ENCODE data around the gene TANGO2.
A peak's percentile ranks its signal among the peaks of the same experiment; 100 is the strongest.

Gene TANGO2

DNA sequence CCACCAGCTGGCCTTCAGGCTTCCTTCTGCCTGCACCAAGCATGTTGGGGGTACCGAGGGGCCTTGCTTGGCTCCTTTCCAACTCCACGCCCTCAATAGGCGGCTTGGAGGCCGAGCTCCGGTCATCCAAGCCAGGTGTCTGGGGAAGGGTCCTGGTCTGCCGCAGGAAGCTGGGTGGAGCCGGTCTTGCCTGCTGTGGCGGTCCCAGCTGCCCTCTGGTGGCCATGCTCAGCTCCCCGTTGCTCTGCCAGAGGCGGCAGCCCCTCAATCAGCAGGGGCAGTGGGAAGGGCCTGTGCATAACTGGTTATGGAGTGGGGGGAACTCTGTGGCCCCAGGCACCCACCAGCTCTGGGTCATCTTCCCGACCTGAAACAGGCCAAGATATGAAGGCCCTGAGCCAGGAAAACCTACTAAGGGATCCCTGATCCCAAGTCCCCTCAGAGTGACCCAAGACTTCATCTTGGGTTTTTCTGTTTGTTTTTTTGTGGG is 7.5 kb upstream of the TANGO2 start:
- DNase-seq (ENCODE audit: low read depth): no peak

DNA sequence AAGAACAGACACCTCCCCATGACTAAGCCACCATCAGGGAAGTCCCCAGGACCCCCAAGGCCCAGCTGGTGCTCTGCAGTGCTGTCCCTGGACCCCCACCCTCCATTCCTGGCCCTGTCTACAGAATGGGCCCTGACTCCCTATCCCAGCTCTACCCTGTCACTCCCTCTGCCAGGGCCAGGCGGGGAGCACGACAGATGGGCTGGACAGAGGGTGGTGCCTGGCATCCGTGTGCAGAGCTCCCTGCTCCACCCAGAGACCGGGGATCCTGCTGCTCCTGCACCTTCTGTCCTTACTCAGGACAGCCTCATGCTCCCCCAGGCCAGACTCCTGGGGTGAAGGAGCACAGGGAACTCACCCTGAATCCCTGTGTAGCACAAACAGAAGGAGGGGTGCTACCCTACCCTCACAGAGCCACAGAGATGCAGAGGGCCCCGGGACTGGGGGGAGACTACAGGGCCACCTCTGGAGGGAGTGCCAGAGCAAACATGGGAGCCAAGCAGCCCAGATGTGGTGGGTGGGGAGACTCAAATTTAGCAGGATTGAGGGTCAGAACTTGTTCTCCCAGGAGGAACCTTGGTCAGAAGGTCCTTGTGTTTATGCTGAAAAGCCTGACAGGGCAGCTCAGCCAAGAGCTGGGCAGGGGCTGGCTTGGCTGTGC is 6.3 kb upstream of the TANGO2 start:
- DNase-seq (ENCODE audit: low read depth): no peak

DNA sequence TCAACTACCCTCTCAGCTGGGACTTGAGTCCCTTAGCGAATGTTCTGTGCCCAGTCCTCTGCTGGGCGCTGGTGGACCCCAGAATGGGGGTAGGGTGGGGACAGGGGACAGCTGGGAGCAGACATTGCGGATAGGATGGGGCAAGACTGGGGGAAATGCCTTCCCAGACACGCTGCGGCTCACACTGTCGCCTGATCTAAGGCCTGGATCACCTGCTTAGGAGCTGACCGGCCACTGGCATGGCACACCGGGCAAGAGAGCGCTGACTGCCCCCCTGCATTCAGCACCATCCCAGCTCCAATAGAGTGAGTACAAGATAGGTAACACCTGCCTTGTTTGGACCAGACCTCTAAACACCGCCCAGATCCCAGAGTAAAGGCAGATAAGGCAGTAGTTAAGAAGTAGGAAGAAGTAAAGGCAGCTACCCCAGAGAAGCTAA is 5.7 kb upstream of the TANGO2 start:
- no peak for DNase-seq (ENCODE audit: low read depth)

DNA sequence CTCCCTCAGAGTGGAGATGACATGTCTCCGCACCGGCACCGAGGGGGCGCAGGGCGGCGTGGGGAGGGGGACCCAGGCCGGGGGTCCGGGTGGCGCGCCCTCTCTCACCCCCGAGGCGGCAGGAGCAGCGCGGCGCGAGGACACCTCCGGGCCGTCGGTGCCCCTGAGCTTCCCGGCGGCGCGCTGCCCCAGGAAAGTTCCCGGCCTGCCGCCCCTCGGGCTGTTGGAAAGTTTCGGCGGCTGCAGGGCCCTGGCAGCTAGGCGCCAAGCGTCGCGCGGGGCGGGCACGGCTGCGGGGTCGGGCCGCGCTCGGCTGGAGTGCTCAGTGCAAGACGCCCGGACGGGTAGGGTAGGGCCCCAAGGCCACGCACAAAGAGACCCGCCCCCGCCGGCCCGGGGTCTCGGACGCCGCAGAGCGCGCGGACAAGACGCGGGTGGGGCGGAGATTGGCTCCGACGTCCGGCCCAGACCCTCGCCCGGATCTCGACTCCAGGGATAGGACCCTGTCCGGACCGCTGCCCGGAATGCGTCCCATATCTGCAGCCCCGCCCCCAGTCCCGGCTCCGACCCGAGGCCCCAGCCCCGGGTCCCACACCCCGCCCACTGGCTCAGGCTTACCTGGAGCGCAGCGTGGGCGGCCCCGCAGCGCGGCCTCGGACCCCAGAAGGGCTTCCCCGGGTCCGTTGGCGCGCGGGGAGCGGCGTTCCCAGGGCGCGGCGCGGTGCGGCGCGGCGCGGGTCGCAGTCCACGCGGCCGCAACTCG is 4.8 kb upstream of the TANGO2 start:
- DNase-seq (ENCODE audit: low read depth): no peak

DNA sequence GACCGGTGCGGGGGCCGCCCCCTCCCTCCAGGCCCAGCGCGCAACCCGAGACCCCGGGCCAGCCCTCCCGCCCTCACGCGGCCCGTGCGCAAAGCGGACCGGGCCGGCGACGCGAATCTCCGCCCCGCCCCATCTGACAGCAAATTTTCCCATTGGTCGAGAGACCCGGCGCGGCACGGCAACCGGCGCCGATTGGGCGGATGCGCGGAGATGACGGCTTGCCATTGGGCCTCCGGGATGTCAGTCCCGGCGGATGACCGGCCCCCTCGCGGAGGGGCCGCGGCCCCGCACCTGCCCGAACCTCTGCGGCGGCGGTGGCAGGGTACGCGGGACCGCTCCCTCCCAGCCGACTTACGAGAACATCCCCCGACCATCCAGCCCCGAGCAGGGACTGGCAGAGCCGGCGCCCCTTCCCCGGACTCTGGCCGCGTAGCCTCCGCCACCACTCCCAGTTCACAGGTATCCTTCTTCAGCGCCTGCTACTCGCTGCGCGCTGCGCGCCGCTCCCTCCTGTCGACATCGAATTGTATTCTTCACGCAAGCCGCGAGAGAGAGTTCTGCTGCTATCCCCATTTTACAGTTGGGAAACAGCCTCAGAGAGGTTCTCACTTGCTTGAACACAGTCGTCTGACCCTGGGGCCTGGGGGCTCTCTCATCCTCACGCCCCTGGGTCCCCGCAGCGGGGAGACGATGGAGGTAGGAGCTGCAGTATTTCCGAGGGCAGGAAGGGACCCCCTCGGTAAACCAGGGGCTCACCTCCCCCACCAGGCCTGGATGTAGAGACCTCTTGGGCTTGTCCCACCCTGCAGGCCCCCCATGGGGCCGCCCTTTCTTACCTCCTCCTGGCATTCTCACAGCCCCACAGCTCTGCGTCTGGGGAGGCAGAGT is 3.9 kb upstream of the TANGO2 start, which contains the start of gene ARVCF:
ARVCF (minus strand) TSS at position 90 of the 888 bp plus-strand sequence. CDS start 26,029 bp downstream, outside the sequence.
- peak; percentile 84 for DNase-seq (ENCODE audit: low read depth)

DNA sequence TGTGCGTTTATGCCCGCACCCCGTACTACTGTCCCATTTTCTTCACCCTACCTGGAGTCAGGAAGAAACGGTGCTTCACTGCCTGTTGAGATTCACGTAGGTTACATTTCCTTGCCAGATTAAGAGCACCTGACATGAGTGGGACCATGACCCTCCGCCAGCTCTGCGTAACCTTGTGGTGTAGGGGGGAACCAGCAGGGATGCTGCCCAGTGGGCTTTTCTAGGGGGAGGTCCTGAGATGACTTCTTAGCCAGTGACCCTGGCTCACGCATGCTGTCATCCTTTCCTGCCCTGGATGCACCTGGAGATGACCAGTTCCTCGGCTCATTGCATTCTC is 3.3 kb upstream of the TANGO2 start:
- no peak for DNase-seq (ENCODE audit: low read depth)

DNA sequence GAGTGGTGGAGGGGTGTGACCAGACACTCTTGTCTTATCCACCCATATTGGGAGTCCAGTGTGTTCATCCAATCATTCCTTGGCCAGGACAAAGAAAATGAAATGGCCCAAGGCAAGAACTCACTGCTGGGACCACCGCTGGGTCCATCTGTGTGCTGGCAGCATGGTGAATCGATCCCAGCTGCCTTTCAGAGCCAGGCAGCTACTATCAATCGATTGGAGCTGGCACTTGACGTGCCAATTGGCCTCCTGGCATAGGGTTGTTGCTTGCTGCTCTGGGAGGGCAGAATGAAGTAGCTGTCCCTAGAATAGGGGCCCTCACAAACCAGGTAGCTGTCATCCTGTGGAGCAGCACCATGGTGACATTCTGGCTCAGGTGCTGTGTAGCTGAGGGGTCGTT is 2.9 kb upstream of the TANGO2 start:
- no peak for DNase-seq (ENCODE audit: low read depth)

DNA sequence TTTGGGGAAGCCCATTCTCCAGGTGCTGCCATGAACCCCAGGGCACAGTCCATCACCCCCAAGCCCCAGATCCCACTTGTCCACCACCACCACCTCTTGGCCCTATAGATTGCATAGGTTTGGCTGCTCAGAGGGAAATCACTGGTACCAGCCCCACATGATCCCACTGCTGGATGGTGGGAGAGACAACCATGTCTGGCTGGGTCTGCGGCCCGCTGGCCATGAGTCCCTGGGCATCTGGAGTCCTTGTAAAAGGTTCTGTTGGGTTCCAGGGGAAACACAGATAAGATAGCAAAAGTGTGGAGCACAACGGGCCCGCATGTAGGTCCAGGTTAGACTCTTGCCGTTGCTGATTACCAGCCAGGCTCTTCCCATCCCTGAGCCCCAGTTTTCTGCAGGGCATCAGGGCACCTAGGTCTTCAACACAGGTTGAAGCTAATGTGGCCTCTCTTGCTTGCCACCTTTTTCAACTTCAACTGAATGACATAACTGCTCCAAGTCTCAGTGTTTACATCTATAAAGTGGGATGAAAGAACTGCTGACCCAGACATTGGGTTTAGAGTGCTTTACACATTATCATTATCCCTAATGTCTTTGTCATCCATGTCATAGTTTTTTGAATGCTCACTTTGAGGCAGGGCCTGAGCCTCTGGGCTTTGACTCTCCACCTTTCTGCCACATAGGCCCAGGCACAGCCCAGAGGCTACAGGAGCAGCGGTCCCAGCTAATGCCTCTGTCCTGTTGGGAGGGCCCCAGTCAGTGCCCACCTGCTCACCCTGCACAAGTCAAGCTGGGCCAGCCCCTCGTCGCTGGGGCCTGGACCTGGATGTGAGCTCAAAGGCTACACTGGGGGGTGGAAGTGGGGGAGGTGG is 1.0 kb upstream of the TANGO2 start:
- DNase-seq (ENCODE audit: low read depth): no peak

DNA sequence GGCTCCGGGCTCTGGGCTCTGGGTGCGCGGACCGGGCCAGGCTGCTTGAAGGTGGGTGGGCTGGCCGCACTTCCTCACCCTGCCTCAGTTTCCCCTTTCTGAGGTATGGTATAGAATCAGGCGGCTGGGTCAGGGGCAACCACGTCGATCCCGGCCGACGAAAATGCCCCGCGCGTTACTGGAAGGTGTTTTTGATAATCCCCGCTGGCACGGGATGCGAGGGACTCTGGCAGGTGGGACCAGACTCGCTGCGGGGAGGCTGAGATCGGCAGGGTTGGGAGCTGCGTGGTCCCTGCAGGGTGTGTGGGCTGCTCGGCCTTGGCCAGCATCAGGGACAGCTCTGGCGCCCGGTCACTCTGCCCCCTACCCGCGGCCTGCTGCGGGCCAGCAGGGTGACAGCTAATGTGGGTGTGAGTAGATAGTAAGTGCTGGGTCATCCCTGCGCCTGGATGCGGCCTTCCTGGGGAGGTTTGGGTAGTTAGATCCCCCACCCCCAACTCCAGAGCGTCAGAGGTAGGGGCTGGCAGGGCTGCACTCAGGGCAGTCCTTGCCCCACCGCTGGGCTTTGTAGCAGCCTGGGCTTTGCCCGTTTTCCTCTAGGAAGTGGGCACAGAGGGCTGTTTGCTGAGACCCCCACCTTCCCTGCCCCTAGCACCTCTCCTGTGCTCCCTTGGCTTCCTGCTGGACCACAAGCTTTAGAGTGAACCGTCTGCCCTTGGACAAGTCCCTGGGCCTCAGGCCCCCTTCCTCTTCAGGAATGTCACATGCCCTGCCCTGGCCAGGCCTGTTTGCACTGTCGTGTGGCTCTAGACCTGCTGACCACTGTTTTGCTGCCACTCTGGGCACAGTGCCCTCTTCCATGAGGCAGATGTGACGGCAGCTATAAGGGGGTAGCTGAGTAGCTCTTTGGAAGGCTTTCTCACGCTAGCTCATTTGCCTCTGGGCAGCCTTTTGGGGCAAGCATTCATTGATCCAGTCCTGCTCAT is 579 bp downstream of the TANGO2 start:
- no peak for DNase-seq (ENCODE audit: low read depth)

DNA sequence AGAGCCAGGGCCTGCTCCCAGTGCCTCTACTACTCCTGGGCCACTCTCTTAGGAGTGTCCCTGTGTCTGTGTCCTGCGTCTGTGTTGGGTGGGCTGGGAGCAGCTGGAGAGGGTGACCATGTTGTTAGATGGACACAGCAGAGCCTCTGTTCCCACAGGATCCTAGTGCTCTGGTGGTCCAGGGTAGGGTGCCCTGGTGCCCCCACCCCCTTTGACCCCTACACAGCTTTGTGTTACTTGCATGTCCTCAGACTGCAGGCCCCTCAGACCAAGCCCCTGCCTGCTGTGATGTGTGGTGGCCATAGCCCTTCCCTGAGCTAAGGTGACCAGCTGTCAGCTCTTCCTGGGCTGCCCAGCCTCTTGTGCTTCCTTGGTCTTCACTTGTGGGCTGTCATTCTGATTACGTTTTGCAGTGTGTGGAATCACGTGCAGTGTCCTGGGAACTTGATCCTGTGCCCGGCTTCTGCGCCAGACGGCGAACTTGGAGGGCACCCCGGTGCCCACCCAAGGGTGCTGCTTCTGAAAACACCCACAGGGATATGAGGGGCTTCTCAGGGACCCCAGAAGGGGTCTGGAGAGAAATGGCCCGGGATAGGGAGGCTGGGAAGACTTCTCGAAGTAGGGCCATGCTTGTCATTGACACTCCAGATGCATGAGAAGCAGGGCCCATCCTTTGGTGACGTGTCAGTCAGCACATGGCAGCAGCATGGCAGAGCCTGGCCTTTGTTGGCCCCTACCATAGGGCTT is 1.5 kb downstream of the TANGO2 start:
- no peak for DNase-seq (ENCODE audit: low read depth)

DNA sequence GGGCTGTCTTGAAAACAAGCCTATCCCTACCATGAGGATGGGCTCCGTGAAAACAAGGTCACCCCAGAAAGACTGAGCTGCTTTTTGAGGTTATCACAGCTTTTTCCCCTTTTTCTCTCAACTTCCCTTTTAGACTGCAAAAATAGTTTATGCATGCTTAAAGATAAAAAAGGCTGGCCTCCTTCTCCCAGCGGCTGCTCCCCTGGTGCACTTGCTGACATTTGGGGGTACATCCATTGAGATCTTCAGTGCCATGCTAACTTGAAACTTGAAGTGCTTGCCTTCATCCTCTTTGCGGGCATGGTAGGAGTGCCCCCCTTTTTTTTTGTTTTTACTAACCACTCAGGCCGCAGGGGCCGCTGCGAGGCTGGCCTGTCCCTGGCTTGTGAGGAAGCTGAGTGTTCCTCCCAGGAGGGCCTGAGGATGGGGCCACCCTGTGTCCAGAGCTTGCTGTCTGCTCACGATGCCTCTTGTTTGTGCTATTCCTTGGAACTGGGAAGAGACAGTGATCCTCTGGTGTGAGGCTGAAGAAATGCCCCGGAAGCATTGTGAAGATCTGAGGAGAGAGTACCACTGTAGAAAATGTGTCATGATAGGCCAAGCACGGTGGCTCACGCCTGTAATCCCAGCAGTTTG is 2.2 kb downstream of the TANGO2 start:
- no peak for DNase-seq (ENCODE audit: low read depth)

DNA sequence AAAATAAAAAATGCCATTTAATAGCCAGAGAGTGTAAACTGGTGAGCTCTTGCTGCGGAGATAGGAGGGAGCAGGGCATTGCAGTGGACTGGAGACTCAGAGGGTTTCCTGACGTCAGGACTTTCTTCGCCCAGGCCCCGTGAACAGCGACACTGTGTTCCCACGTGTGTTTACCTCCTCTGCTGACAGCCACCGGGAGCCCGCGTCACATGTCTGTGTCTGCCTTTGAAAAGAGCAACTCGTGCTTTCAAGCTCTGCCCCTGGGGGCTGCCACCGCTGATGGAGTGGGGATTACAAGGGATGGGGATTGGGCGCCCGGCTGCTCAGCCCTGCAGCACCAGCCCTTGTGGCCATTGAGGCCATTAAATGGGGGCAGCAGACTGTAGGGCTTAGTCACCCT is 3.3 kb downstream of the TANGO2 start:
- no peak for DNase-seq (ENCODE audit: low read depth)

DNA sequence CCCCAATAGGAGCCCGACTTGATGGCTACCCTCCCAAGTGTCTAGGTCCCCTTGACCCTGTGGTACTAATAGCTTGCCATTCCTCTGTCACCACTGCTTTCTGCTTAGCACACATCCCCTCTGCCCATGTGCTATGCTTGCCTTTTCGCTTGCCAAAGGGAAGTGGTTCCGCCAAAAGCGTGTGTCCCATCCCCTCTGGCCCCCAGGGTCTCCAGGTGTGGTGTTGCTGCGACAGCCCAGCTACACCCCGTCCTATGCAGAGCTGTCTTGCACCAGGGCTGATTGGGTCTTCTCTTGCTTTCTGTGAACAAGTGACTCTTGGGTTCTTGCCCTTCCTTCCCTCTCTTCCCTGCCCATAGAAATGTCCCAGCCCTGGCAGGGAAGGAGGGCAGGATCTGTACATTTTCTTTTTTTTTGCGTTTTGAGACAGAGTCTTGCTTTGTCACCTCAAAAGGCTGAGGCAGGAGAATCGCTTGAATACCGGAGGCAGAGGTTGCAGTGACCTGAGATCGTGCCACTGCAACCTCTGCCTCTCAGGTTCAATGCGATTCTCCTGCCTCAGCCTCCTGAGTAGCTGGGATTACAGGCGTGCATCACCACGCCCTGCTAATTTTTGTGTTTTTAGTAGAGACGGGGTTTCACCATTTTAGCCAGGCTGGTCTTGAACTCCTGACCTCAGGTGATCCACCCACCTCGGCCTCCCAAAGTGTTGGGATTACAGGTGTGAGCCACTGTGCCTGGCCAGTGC is 3.9 kb downstream of the TANGO2 start:
- DNase-seq (ENCODE audit: low read depth): no peak

DNA sequence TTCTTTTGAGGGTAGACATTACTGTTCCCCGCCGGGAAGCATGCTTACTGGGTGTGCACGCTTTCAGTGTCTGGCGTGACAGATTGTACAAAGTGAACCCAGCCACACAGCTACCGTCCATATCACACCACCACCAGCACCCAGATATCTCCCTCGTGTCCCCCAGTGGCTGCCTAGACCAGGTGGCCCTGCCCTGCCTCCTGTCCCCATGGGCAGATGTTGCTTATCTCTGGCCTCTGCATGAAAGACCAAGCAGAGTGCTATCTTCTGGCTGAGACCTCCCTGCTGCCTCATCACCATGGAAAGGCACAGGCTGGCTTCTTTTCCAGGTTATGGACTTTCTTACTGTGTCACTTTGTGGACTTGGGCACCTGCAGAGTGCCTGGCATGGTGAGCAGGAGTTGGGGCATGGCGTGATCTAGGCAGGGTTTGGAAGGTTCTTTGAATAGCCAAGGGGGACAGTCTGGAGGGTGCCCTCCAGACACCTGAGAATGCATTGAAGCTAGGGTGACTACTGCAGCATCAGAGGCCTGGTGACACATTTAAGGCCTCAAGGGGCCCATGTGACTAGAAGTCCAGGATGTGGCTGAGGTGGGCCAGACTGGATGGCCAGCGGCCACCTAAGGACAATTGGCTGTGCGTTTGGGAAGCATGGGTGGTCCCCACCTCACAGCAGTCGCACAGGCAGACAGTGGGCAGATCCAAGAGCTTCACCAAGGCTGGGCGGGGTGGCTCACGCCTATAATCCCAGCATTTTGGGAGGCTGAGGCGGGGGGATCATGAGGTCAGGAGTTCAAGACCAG is 4.7 kb downstream of the TANGO2 start:
- DNase-seq (ENCODE audit: low read depth): no peak

DNA sequence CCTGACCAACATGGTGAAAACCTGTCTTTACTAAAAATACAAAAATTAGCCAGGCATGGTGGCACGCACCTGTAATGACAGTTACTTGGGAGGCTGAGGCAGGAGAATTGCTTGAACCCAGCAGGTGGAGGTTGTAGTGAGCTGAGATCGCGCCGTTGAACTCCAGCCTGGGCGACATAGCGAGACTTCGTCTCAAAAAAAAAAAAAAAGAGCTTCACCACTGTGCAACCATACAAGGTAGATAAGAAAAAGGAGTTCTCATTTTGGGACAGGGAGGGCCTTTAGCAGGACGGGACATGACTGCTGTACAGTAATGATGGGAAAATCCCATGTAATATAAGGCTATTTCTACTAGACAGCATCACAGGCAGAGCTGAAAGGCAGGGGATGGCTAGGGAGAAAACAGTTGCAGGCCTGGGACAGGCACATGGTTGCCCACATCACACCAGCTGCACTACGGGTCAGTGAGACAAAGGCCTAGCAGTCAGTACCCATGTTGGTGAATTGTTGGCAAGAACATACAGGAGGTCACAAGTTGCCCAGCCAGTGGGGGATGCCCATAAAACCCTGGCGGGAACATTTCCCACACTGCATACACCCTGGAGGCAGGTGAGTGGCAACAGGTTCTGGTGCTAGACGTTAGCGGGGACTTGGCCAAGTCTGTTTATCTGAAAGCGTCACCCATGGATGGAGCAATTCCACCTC is 5.4 kb downstream of the TANGO2 start:
- DNase-seq (ENCODE audit: low read depth): no peak

DNA sequence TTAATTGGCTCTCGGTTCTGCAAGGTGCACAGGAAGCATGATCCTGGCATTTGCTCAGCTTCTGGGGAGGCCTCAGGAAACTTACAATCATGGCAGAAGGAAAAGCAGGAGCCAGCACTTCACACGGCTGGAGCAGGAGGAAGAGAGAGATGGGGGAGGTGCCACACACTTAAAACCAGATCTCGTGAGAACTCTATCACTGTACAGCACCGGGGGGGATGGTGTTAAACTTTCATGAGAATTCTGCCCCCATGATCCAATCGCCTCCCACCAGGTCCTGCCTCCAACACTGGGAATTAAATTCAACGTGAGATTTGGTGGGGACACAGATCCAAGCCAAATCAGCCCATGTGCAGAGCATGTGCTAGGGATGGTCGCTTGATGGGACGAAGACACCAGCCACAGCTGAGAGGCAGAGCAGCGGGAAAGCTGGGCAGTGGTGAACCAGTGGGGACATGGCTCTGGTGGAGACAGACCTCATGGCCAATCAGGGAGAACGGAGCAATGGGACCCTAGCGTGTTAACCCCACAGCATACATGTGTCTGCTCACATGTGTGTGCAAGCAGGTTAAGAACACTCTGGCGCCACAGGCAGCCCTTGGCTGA is 6.2 kb downstream of the TANGO2 start:
- DNase-seq (ENCODE audit: low read depth): no peak

Measured in stimulated activated CD8-positive, alpha-beta memory T cell treated with anti-CD3 and anti-CD28 coated beads, Interleukin-15, amount 100 ng/mL, for 1 hour (primary cell).